ENCODE results near the gene DDX6.

DNA sequence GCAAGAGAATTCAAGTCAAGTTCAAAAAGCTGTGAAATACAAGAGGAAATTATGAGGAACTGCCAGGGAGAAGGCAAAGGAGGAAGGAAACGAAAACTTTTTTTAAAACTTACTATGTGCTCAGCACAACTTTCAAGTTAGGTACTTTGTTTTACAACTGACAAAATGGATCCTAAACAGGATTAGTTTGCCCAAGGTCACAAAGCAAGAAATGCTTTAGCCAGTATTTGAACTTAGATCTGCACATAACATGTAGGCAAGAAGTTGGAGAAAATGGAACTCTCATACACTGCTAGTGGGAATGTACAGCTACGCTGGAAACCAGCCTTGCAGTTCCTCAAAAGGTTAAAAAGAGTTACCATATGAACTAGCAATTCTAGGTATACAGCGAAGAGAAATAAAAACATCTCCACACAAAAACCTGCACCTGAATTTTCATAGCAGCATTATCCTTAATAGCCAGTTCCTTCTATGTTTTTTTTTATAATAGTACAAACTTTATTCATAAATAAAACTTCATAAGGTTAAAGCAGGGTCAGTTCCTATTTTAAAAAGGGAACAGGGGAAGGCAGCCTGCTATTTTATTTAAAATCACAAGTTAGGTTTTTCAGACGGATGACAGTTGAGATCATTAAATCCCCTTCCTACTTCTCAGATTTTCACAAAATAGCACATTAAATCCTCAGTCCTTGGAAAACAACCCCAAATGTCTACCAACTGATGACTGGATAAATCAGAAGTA, 19.2 kb downstream of the DDX6 start:
- TF ChIP-seq CTCF (IDR thresholded peaks at IDR 0.05) = no peak
- TF ChIP-seq POLR2A (IDR thresholded peaks at IDR 0.05) = no peak

Measured in uterus (tissue), 2 donors.